ENCODE results near the gene RPS25.
"Not testable (repeated sequence)": the region's sequence is repeated elsewhere in the genome, so short reads cannot be mapped to it uniquely, and the experiment has no call there.

RPS25 gene

DNA sequence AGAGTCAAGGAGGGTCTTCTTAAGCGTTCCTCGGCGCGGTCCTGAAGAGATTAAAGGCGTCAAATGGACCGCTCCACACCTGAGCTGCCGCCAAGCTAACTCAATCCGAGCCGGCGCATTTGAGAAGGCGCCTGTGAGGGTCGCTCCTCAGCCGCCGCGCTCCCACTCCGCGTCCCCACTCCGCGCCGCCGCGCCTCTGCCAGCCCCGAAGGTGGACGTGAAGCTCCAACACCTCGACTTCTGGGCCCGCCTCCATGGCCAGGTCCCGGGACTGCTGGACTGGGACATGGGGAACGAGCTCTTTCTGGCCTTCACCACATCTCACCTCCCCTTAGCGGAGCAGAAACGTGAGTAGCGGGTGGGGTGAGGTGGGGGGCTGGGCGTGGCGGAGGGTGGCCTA, 46.5 kb downstream of the RPS25 start, which contains the start of gene FOXR1:
TSS of gene FOXR1 (plus strand) at position 116 of the 400 bp plus-strand sequence. CDS start at position 287, 171 bp downstream.
- Histone ChIP-seq H3K27ac (ENCODE audit: low read depth, low read length) (no peak within 1 kb of the TSS), H3K4me1 (ENCODE audit: control insufficient read depth, insufficient read depth, low read length) (no peaks in the 10 kb centered on the region), H3K9ac (ENCODE audit: low read length) (no peak within 1 kb of the TSS), H3K4me3 (ENCODE audit: low read length) (no peak within 1 kb of the TSS), H3K27me3 (ENCODE audit: control insufficient read depth, insufficient read depth, low read length) (no peaks in the 10 kb centered on the region), H3K36me3 (ENCODE audit: control insufficient read depth, insufficient read depth, low read length) (no peaks in the 10 kb centered on the region)

DNA sequence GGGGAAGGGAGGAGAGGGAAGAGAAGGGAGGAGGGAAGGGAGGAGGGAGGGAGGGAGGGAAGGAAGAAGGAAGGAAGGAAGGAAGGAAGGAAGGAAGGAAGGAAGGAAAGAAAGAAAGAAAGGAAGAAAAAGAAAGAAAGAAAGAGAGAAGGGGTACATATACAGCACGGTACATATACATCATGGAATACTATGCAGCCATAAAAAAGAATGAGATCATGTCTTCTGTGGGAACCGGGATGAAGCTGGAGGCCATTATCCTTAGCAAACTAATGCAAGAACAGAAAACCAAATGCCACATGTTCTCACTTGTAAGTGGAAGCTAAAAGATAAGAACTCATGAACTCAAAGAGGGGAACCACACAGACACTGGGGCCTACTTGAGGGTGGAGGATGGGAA, 48.6 kb downstream of the RPS25 start:
- H3K27me3 ChIP-seq (ENCODE audit: control insufficient read depth, insufficient read depth, low read length); H3K4me3 ChIP-seq (ENCODE audit: low read length): not testable (repeated sequence)

More for the DNA sequence above, 48.6 kb downstream of the RPS25 start:
- H3K36me3 ChIP-seq (ENCODE audit: control insufficient read depth, insufficient read depth, low read length); H3K27ac ChIP-seq (ENCODE audit: low read depth, low read length); H3K4me1 ChIP-seq (ENCODE audit: control insufficient read depth, insufficient read depth, low read length); H3K9ac ChIP-seq (ENCODE audit: low read length): not testable (repeated sequence)

Measured in rectal smooth muscle tissue (tissue), 1 donor.